ENCODE data around the gene GPC6.

GPC6 gene

GRCh38 chr13:93867481-93867880 lies 640.9 kb downstream of the GPC6 start:
- no peak for DNase-seq

GRCh38 chr13:93872376-93872775 lies 645.8 kb downstream of the GPC6 start:
- DNase-seq = no peak

GRCh38 chr13:93872786-93873347 lies 646.3 kb downstream of the GPC6 start:
- no peak for DNase-seq

GRCh38 chr13:93875547-93875946 lies 648.9 kb downstream of the GPC6 start:
- no peak for DNase-seq

GRCh38 chr13:93876236-93876635 lies 649.6 kb downstream of the GPC6 start:
- DNase-seq = no peak

GRCh38 chr13:93878675-93879074 lies 652.1 kb downstream of the GPC6 start:
- no peak for DNase-seq

- no peak for DNase-seq
Observed at GRCh38 chr13:93881411-93881810, 654.8 kb downstream of the GPC6 start.

GRCh38 chr13:93882086-93882651 lies 655.6 kb downstream of the GPC6 start:
- DNase-seq = no peak

GRCh38 chr13:93889430-93889951 lies 662.9 kb downstream of the GPC6 start:
- DNase-seq = no peak

- no peak for DNase-seq
Observed at GRCh38 chr13:93899981-93900380, 673.4 kb downstream of the GPC6 start.

- no peak for DNase-seq
Observed at GRCh38 chr13:93900731-93901130, 674.1 kb downstream of the GPC6 start.

- no peak for DNase-seq
Observed at GRCh38 chr13:93903909-93904308, 677.3 kb downstream of the GPC6 start.

- DNase-seq = no peak
Observed at GRCh38 chr13:93915269-93915809, 688.7 kb downstream of the GPC6 start.

GRCh38 chr13:93922063-93922855 lies 695.7 kb downstream of the GPC6 start:
- DNase-seq = no peak

- DNase-seq = no peak
Observed at GRCh38 chr13:93925990-93926389, 699.4 kb downstream of the GPC6 start.

- DNase-seq = no peak
Observed at GRCh38 chr13:93926425-93926824, 699.8 kb downstream of the GPC6 start.

GRCh38 chr13:93927431-93927830 lies 700.8 kb downstream of the GPC6 start:
- DNase-seq = no peak

GRCh38 chr13:93932901-93933300 lies 706.3 kb downstream of the GPC6 start:
- no peak for DNase-seq

- no peak for DNase-seq
Observed at GRCh38 chr13:93936901-93937300, 710.3 kb downstream of the GPC6 start.

- DNase-seq = no peak
Observed at GRCh38 chr13:93941444-93941843, 714.8 kb downstream of the GPC6 start.

GRCh38 chr13:93942016-93942415 lies 715.4 kb downstream of the GPC6 start:
- DNase-seq = no peak

GRCh38 chr13:93945621-93946020 lies 719.0 kb downstream of the GPC6 start:
- DNase-seq = no peak

- no peak for DNase-seq
Observed at GRCh38 chr13:93946994-93947393, 720.4 kb downstream of the GPC6 start.

GRCh38 chr13:93947651-93948050 lies 721.0 kb downstream of the GPC6 start:
- no peak for DNase-seq
